DOHH2 (cell line): ENCODE measurements around the gene IL22RA2.

Experiments
- EZH2phosphoT487 ChIP-seq: fragments of 200-600 bp; sonication (generic); IDR thresholded peaks from 2 replicates; pipeline ENCODE4 v1.6.1; 2017; ENCODE audit warnings: borderline replicate concordance, mild to moderate bottlenecking, antibody characterized with exemption, low read length, moderate library complexity, mixed read lengths
- TF ChIP-seq, protein P1 (sequence below): fragments of 200-600 bp; sonication (generic); IDR thresholded peaks from one replicate; pipeline ENCODE4 v1.5.1; 2014; ENCODE audit warnings: antibody characterized with exemption, mild to moderate bottlenecking, low read depth, low read length; ENCODE audit not compliant: poor library complexity, severe bottlenecking

DNA sequence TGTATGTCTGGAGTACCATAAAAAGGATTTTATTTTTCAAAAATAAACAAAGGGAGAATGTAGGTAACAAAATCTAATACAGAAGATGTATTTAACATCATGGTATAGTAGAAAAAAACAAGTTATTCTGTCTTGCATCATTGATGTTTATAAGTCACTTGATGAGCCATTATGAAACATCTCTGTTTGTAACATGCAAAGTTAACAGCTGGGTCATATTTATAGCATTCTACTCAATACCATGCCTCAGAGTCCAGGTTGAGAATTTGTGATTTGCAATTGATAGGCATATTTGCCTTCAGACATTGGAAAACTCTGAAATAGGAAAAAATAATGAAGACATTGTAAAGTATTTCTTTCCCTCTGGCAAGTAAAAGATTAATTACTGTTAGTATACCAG lies 76.4 kb downstream of the IL22RA2 start:
- TF ChIP-seq, protein P1, sequence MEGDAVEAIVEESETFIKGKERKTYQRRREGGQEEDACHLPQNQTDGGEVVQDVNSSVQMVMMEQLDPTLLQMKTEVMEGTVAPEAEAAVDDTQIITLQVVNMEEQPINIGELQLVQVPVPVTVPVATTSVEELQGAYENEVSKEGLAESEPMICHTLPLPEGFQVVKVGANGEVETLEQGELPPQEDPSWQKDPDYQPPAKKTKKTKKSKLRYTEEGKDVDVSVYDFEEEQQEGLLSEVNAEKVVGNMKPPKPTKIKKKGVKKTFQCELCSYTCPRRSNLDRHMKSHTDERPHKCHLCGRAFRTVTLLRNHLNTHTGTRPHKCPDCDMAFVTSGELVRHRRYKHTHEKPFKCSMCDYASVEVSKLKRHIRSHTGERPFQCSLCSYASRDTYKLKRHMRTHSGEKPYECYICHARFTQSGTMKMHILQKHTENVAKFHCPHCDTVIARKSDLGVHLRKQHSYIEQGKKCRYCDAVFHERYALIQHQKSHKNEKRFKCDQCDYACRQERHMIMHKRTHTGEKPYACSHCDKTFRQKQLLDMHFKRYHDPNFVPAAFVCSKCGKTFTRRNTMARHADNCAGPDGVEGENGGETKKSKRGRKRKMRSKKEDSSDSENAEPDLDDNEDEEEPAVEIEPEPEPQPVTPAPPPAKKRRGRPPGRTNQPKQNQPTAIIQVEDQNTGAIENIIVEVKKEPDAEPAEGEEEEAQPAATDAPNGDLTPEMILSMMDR = no peak
- no peak for TF ChIP-seq EZH2phosphoT487
